ENCODE data around the gene CDK4.
A peak's percentile ranks its signal among the peaks of the same experiment; 100 is the strongest.
"Not testable (repeated sequence)": the region's sequence is repeated elsewhere in the genome, so short reads cannot be mapped to it uniquely, and the experiment has no call there.

Gene CDK4

GRCh38 chr12:57751788-57752667 lies at the start of gene CDK4:
Gene CDK4 (minus strand): TSS chr12:57752310. CDS start chr12:57751717, 593 bp downstream.
- DNase-seq: peak; percentile 90 to 98 (median 96)

GRCh38 chr12:57800965-57801364 lies 48.9 kb upstream of the CDK4 start:
- DNase-seq: no peak

- no peak for DNase-seq
These were observed 45.8 kb upstream of the CDK4 start for GRCh38 chr12:57797933-57798332.

- DNase-seq: no peak
These were observed 44.9 kb upstream of the CDK4 start for GRCh38 chr12:57796996-57797395.

- no peak for DNase-seq
These were observed 43.2 kb upstream of the CDK4 start for GRCh38 chr12:57795354-57795753.

GRCh38 chr12:57793920-57794319 lies 41.8 kb upstream of the CDK4 start:
- DNase-seq: no peak

- DNase-seq: no peak
These were observed 31.8 kb upstream of the CDK4 start for GRCh38 chr12:57783861-57784260.

- DNase-seq: no peak
These were observed 31.3 kb upstream of the CDK4 start for GRCh38 chr12:57783466-57783801.

GRCh38 chr12:57782608-57783465 lies 30.7 kb upstream of the CDK4 start, which contains the start of gene TSFM:
Gene TSFM (plus strand): TSS chr12:57782787. CDS start chr12:57782802, 15 bp downstream.
- peak; percentile 93 to 98 (median 97) for DNase-seq

- no peak for DNase-seq
These were observed 30.1 kb upstream of the CDK4 start for GRCh38 chr12:57782243-57782607.

GRCh38 chr12:57781801-57782200 lies 29.7 kb upstream of the CDK4 start:
- no peak for DNase-seq

GRCh38 chr12:57781244-57781643 lies 29.1 kb upstream of the CDK4 start:
- DNase-seq: no peak

- no peak for DNase-seq
These were observed 28.3 kb upstream of the CDK4 start for GRCh38 chr12:57780284-57780897.

- no peak for DNase-seq
These were observed 27.6 kb upstream of the CDK4 start for GRCh38 chr12:57779736-57780135.

- no peak for DNase-seq
These were observed 25.8 kb upstream of the CDK4 start for GRCh38 chr12:57777911-57778310.

GRCh38 chr12:57777367-57777766 lies 25.3 kb upstream of the CDK4 start:
- DNase-seq: no peak

GRCh38 chr12:57776247-57776587 lies 24.1 kb upstream of the CDK4 start:
- no peak for DNase-seq

- DNase-seq: no peak
These were observed 23.6 kb upstream of the CDK4 start for GRCh38 chr12:57775563-57776246.

- DNase-seq: no peak
These were observed 22.9 kb upstream of the CDK4 start for GRCh38 chr12:57775044-57775443.

GRCh38 chr12:57774634-57775033 lies 22.5 kb upstream of the CDK4 start:
- not testable (repeated sequence) for DNase-seq

- no peak for DNase-seq
These were observed 20.6 kb upstream of the CDK4 start, which contains the start of gene EEF1AKMT3 for GRCh38 chr12:57772429-57773322. Gene EEF1AKMT3 (plus strand): TSS chr12:57772614. CDS start chr12:57772725, 111 bp downstream.

Measured in activated naive CD4-positive, alpha-beta T cell (primary cell).